EL (cell line): ENCODE measurements around the gene JAML.

Source experiments
- DNase-seq: peaks from one replicate; pipeline ENCODE4 v3.0.0-alpha.2; 2016

Gene JAML

DNA sequence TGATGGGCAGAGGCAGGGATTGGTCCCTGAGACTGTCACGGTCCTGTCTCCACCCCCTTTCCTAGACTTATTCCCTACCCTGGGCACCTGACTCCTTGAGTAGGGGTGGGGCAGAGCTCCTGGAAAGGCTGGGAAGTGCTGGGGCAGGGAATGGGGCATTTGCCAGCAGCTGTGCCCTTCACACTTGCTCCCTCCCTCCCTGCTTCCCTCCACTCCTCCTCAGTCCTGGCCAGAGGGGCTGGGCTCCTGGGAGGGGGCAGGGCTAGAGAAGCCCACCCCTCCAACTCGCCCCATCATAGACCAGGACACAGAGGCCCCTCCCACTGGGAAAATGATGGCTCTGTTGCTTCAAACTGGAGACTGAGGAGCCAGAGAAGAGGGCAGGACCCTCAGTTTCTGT lies 59.9 kb downstream of the JAML start:
- no peak for DNase-seq

DNA sequence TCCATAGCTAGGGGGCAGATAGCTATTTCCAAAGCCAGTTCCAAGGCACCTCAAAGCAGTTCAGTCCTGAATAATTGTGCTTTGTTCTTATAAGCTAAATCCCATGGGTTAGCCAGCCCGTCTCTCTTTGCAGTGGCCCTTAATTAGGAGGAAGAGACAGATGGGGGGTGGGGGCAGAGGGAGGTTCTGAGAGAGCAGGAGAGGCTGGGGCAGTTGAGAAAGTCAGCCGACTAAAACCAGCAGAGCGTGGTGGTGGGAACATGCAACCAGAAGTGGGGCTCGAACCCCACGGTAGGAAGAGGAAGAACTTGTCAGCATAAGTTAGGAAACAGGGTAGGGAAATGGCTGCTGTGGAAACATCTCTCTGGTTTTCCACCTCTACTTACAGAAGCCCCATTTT lies 61.3 kb downstream of the JAML start:
- no peak for DNase-seq

- no peak for DNase-seq
These were observed 62.0 kb downstream of the JAML start for GRCh38 chr11:118162846-118163245.

DNA sequence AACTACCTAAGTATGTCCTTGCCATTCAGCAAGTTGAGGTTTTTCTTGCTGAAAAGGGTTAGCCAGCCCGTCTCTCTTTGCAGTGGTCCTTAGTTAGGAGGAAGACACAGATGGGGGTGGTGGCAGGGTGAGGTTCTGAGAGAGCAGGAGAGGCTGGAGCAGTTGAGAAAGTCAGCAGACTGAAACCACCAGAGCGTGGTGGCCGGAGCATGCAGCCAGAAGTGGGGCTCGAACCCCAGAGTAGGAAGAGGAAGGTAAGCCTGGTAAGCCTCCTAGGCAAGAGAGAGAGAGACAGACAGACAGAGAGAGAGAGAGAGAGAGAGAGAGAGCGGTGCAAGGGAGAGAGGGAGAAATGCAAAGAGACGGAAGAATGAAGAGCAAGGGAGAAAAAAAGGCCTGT lies 63.0 kb downstream of the JAML start:
- no peak for DNase-seq

DNA sequence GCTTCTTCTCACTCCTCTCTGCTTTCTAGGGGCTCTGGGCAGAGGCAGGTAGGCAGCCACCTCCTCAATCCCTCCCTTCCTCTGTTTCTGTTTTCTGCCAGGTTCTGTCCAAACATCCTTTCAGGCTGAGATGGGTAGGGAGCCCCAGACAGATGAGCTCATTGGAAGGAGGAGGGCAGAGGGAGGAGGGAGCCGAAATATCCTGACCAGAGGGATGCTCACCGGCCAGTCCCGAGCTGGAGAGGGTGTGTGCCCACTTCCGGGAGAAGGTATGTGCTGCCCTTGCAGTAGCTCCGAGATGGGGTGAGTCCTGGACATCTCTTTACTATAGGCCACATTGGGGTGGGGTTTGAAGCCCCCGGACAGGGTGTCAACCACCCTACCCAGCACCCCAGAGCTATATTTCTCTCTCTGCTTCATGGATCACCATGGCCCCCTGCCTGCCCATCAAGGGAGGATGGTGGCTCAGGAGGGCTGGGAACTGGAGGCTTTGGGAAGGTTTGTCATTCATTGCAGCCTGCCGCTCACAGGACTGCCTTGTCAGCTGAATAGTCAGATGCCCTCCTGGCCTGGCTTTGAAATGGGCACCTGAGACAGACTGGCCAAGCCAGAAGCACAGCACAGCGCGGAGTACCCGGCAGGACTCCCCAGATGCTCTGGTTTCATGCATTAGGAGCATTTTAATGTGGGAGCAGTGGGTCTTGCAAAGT lies 67.5 kb downstream of the JAML start:
- no peak for DNase-seq

DNA sequence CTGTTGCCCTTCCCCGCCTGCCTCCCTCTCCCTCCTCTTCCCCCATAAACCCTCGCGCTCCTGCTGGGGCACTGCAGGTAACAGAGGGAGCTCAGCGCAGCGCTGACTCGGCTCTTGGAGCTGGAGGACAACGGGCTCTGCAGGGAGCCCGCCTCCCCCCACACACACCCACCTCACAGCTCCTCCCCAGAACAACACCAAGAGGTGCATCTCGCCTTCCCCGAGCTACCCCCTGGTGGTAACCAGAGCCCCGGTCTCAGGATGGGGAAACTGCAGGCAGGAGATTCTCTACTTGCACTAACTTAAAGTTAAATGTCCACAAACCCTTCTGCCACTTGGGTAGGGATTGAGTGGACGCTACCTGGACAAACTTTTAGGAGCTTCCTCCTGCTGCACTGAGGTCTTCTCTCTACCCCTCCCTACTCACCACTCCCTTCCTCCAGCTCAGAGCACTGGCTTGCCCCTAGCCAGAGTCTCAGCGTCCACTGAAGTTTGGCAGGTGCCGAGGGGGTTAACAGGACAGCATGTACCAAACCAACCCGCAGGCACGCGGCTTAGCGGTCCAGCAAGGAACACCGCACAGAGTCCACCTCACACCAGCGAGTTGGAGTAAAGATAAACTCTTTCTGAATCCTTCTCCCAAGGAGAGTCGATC lies 68.2 kb downstream of the JAML start:
- DNase-seq, result no peak

DNA sequence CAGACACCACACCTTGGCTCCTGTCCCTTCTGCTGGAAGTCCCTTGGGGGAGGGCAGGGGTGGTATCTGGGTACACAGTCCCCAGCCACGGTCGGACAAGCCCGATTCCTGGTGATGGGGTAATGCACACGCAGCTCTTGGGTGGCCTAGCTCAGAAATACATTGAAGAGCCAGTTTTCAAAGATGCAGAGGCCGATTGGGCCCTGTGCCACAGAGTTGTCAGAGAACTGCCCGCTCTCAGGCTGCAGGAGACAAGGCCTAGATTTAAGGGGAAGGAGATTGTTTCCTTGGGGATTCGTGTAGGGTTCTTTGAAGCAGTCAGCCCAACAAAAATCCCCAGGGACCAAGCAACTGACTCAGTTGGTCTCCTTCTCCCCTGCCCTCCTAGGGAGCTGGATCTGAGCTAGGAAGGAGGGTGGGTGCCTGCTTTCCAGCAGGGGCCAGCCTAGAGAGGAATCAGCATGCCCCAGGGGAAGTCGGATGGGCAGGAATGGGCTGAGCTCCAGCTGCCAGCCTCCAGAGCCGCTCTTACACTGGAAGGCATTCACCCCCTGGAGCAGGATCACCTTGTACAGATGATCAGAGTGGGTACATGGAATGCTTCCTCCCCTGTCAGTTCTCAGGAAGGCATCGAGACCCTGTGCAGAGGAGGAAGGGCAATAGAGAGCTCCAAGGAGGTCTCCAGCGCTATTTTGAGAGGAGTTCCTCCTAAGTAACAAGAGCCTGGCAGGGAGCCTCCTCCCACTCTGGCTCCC lies 68.9 kb downstream of the JAML start:
- no peak for DNase-seq

- DNase-seq, result no peak
These were observed 70.2 kb downstream of the JAML start for GRCh38 chr11:118154641-118155040.

GRCh38 chr11:118153976-118154375 lies 70.8 kb downstream of the JAML start:
- no peak for DNase-seq

- DNase-seq, result no peak
These were observed 71.3 kb downstream of the JAML start for GRCh38 chr11:118153516-118153915.

DNA sequence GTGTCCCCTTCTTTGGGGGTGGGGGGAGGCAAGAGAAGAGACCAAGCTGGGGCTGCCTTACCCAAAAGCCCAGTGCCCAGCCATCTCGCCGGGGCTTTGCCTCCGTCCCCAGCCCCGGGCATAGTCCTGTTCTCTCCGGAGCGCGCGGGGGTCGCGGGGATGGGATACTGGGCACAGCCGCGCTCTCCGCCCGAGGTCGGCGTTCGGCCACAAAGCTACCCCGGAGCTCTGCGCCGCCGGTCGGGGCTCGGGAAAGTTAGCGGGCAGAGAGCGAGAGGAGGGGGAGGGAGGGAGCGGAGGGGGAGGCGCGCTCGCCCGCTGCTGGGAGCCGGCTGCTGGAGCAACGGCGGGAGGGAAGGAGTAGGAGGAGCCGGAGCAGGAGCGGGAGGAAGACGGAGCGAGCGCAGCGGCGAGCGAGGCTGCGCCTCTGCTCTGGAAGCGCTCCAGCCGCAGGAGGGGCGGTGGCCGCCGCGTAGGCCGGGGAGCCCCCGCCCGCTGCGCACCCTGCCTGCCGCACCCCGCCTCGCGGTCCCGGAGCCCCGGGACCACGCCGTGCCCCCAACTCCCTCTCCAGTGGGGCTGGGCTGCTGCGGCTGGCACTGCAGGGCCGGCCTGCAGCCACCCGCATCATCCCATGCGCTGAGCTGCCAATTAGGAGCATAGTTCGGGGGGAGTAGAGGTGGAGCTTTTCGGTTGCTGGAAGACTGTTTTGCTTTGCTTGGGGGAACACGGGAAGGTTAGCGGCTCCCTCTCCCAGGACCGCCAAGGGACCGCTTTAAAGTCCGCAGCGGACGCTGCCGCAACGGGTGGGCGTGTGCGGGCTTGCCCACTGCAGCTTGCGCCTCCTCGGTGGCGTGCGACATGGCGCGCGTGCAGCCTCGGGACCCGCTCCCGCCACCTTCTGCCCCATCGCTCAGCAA lies 72.0 kb downstream of the JAML start, which contains the start of gene SCN4B:
Gene SCN4B (minus strand): TSS at position 272 of the 920 bp plus-strand sequence. CDS start 150 bp downstream, at position 122.
- DNase-seq, result peak; percentile 54

DNA sequence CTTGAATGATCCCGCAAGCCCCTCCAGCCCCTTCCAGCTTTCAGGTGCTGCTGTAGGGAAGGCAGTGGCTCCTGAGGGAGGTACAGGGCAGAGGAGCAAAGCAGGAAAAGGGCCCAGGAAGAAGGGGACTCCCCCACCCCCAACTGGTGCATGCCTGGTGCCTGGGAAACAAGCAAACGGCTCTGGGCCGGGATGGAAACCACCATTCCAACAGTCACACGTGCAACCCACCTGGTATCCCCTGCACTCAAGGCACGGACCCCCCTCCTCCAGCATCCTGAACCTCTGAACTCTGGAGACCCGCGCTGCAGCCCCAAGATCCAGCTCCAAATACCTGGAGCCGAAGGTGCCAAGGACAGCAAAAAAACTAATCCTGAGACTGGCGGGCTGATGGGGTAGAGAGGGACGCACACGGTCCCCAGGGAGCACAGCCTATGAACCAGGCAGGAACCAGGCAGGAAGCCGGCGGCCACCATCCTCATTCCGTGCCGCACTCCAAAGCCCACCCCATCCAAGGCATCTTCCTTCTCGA lies 72.7 kb downstream of the JAML start:
- DNase-seq, result no peak

DNA sequence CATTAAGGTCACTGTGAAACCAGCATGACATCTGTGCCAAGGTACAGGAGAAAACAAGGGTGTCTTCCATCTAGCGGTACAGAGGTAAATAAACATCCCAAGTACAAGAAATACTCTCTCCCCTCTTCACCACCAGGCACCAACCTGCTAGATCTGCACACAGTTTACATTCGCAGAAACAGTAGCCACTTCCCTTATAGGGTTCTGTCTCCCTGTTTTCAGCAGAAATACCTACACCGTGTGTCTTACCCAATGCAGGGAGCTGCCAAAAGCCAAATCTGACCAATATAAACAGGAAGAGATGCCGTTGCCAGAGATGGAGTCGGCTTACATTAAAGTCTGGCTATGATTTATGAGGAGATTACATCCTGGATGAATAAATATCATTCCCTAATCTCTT lies 73.4 kb downstream of the JAML start:
- DNase-seq, result no peak

DNA sequence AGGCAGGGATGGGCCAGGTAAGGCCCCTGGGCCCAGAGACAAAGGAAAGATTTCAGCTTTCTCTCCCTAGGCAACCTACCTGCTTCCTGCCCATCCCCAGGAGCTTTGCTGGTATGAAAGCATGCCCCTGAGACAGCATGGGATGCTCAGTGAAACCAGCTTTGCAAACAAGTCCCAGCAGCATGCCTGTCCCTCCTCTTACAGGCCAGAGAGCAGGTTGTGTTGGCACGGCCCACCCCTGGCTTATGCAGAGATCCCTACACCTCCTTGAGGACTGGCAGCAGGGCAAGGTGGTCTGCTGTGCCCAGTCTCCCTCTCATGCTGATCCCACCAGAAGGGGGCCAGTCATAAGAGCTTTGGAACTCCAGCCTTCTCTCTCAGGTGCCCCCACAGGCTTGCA lies 75.3 kb downstream of the JAML start:
- DNase-seq, result no peak

- DNase-seq, result no peak
These were observed 76.0 kb downstream of the JAML start for GRCh38 chr11:118148856-118149255.

DNA sequence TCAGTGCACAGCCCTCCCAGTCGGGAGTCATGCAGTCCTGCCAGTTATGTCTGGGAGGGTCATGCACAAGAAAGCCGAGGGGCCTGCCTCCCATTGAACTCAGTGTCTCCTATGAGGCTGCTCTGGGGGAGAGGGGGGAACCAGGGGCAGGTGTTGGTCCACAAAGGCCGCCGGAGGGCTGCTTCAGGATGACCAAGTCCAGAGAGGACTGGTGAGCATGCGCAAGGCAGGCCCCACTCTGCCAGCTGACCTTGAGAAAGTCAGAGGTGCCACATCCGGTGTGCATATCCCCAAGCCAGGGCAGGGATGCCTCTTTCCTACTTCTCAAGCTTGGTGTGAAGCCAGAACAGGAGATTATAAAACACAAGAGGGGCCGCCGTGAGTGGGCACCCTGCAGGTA lies 76.6 kb downstream of the JAML start:
- DNase-seq, result no peak

- no peak for DNase-seq
These were observed 77.3 kb downstream of the JAML start for GRCh38 chr11:118147502-118147901.

- no peak for DNase-seq
These were observed 78.3 kb downstream of the JAML start for GRCh38 chr11:118146554-118146953.

GRCh38 chr11:118145285-118146227 lies 79.3 kb downstream of the JAML start:
- peak; percentile 67 for DNase-seq

DNA sequence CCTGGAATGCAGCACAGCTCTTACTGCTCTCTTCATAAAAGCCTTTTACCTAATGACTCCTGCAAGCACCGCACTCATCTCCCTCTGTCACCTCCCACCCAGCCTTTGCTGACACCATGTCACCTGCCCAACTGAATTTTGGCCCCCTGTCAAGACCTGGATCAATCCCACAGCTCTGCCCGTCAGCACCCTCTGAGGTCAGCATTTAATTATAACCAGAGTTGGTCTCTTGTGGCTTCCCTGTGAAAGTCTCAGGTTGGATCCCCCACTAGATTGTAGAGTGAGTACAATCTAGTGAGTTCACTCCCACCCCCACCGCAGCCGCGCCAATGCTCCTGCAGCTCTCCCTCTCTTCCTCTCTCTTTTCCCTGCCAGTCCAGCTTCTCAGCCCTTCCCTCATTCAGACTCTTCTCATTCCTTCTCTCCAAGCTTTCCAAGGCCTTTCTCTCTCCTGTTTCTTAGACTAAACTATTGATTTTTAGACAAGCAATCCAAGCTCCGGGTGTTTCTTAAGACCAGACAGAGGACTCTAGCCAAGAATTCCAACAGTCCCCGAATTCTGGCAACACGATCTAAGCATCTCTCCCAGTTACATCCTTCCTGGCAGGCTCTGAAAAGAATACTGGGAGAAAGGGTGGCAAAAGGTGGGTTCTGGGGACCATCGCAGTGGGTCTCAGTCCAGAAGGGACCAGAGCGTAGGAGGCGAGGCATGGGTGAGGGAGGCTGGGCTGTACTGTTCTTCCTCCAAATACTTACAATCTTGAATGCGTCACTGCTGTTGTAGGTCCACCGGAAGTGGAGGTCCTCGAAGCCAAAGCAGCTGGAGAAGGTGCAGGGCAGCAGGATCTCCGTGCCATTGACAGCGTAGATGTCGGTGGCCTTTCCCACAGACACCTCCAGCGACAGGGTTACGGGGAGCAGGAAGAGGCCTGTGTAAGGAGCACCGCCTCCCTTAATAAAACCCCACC lies 80.2 kb downstream of the JAML start:
- no peak for DNase-seq
